B cell (primary cell): ENCODE data around the gene ANK3. TPM values are rescaled to one million over a fixed set of nuclear protein-coding genes. Genes with fewer than 3 reads are reported as not detected.

Experiments
- ATAC-seq: fragments of 200-7000 bp; cut with Tn5 transposase; one replicate; pipeline ENCODE4 v1.10.0; 2021; ENCODE audit warnings: low read depth, mild to moderate bottlenecking, moderate number of reproducible peaks, moderate library complexity
- CTCF ChIA-PET: fragments of 350-600 bp; sonication (Branson Sonifier 250); formaldehyde crosslinking; loops from one replicate; lab custom pipeline; 2021; ENCODE audit warnings: antibody characterized with exemption, inconsistent platforms; lab: Charles Lee
- POLR2A ChIA-PET: fragments of 350-600 bp; sonication (Branson Sonifier 250); formaldehyde crosslinking; loops from one replicate; lab custom pipeline; 2021; ENCODE audit warnings: antibody characterized with exemption; lab: Charles Lee
- DNase-seq: peaks from one replicate; pipeline ENCODE4 v3.0.0; 2013
- H2AFZ ChIP-seq: 2 replicates; pipeline ENCODE4 v1.6.1; 2012; ENCODE audit warnings: mild to moderate bottlenecking, low read depth, low read length; ENCODE audit not compliant: insufficient read depth, poor library complexity, severe bottlenecking
- H3K27ac ChIP-seq, 2 donors: 1 replicate in 1 of 2; 2 replicates in 1 of 2; pipeline ENCODE4 v1.5.1; 2012 to 2013; ENCODE audit warnings: low read length in 2 of 2, mild to moderate bottlenecking in 2 of 2, moderate library complexity in 1 of 2
- H3K27me3 ChIP-seq, 4 experiments: fragments of 200-600 bp in 1 of 4; sonication (generic) in 1 of 4; replicated peaks in 1 of 4; 1 replicate in 2 of 4; 2 replicates in 2 of 4; pipeline versions ENCODE4 v1.6.1 to v1.7.0; 2013 to 2016; ENCODE audit warnings: low read length in 3 of 4, mild to moderate bottlenecking in 2 of 4, mixed read lengths in 1 of 4, moderate library complexity in 1 of 4; ENCODE audit not compliant: insufficient read depth in 4 of 4, control insufficient read depth in 3 of 4; ENCODE audit errors: control extremely low read depth in 1 of 4
- H3K36me3 ChIP-seq, 2 experiments: replicated peaks in 1 of 2; 1 replicate in 1 of 2; 2 replicates in 1 of 2; pipeline versions ENCODE4 v1.6.1 to v1.7.1; 2013; ENCODE audit warnings: low read length in 1 of 2; ENCODE audit not compliant: insufficient read depth in 2 of 2, control insufficient read depth in 1 of 2; ENCODE audit errors: control extremely low read depth in 1 of 2, extremely low read depth in 1 of 2
- H3K4me1 ChIP-seq, 2 donors: fragments of 200-600 bp in 1 of 2; sonication (generic) in 1 of 2; 1 replicate in 1 of 2; 2 replicates in 1 of 2; pipeline versions ENCODE4 v1.5.1 to v1.6.1; 2013 to 2017; ENCODE audit warnings: low read length in 2 of 2; ENCODE audit not compliant: control insufficient read depth in 2 of 2, insufficient read depth in 2 of 2
- H3K4me2 ChIP-seq: replicated peaks from 2 replicates; pipeline ENCODE3; 2012; ENCODE audit warnings: mild to moderate bottlenecking, low read depth, low read length; ENCODE audit not compliant: poor library complexity, severe bottlenecking
- H3K4me3 ChIP-seq, 5 experiments: fragments of 200-600 bp in 1 of 5; sonication (generic) in 1 of 5; 1 replicate in 3 of 5; 2 replicates in 2 of 5; pipeline versions ENCODE4 v1.5.1 to v1.7.0; 2011 to 2016; ENCODE audit warnings: low read length in 4 of 5, mild to moderate bottlenecking in 4 of 5, low read depth in 2 of 5, control low read depth in 1 of 5, moderate library complexity in 1 of 5; ENCODE audit not compliant: insufficient read depth in 1 of 5; ENCODE audit errors: control extremely low read depth in 1 of 5, extremely low read depth in 1 of 5
- H3K79me2 ChIP-seq: fragments of 200-600 bp; sonication (generic); one replicate; pipeline ENCODE4 v1.6.0; 2016; ENCODE audit warnings: low read length; ENCODE audit not compliant: control insufficient read depth, insufficient read depth
- H3K9ac ChIP-seq: fragments of 200-600 bp; sonication (generic); 2 replicates; pipeline ENCODE4 v1.6.1; 2017; ENCODE audit warnings: mild to moderate bottlenecking, low read length, moderate library complexity
- H3K9me3 ChIP-seq, 3 donors: one replicate each; pipeline versions ENCODE4 v1.6.1 to v1.7.1; 2013; ENCODE audit warnings: low read length in 2 of 3; ENCODE audit not compliant: control insufficient read depth in 2 of 3, insufficient read depth in 1 of 3; ENCODE audit errors: control extremely low read depth in 1 of 3
- H4K20me1 ChIP-seq: 2 replicates; pipeline ENCODE4 v1.6.0; 2012; ENCODE audit warnings: mild to moderate bottlenecking, low read length; ENCODE audit not compliant: insufficient read depth, control insufficient read depth, poor library complexity, severe bottlenecking
- H3K27ac Mint-ChIP-seq: one replicate; pipeline ENCODE4 v1.8.0; 2021; ENCODE audit warnings: mixed read lengths
- H3K27me3 Mint-ChIP-seq: one replicate; pipeline ENCODE4 v1.8.0; 2021; ENCODE audit warnings: mixed read lengths
- H3K4me1 Mint-ChIP-seq: one replicate; pipeline ENCODE4 v1.8.0; 2021; ENCODE audit warnings: mixed read lengths
- H3K4me3 Mint-ChIP-seq: one replicate; pipeline ENCODE4 v1.8.0; 2021; ENCODE audit warnings: mixed read lengths
- H3K9me3 Mint-ChIP-seq: one replicate; pipeline ENCODE4 v1.8.0; 2022; ENCODE audit warnings: mixed read lengths; ENCODE audit not compliant: insufficient read depth
- CTCF ChIP-seq: fragments of 200-600 bp; IDR thresholded peaks from one replicate; pipeline ENCODE4 v1.8.0; 2022; ENCODE audit warnings: antibody characterized with exemption, mild to moderate bottlenecking
- EZH2 ChIP-seq: IDR thresholded peaks from 2 replicates; pipeline ENCODE4 v1.6.1; 2012; ENCODE audit warnings: borderline replicate concordance, low read depth, mild to moderate bottlenecking, moderate library complexity, low read length; ENCODE audit not compliant: insufficient read depth, poor library complexity, severe bottlenecking
- WGBS: methylation state at CpG from one replicate; pipeline ENCODE4 v1.1.5; 2013; ENCODE audit warnings: missing lambda C conversion rate; ENCODE audit not compliant: insufficient coverage; 5-methylcytosine and 5-hydroxymethylcytosine counted together
- intact Hi-C: fragments of 100-400 bp; cut with micrococcal nuclease; formaldehyde crosslinking; loops from one replicate; pipeline ENCODE4 v1.10.0; 2022
- polyA plus RNA-seq: library from polyadenylated mRNA; depleted of rRNA; stranded (reverse); fragments of >200 nt; gene quantifications from 2 replicates; pipeline ENCODE4 v1.2.3, GENCODE V29; 2012
- total RNA-seq, 2 donors: library from RNA; stranded (reverse); fragments of 120-200 nt in 1 of 2; gene quantifications; 1 replicate in 1 of 2; 2 replicates in 1 of 2; pipeline versions ENCODE4 v1.2.3 to v1.2.4, GENCODE V29; 2013 to 2022

Gene ANK3
- total and polyA plus RNA-seq, 2 donors (not counting 1 experiment from before 2014, with no cell fraction given), result 4.9 to 21.6 TPM

- H3K27ac ChIP-seq, result no peak overlapping the region
- CTCF ChIA-PET, result interaction anchor here (0.8 to 1.4 kb wide), 2 partner anchors 10 kb away, joined by 3 read pairs; no protein-coding TSS in a partner anchor
- Mint-ChIP-seq H3K27ac (no peak overlapping the region), H3K4me3 (no peak overlapping the region), H3K9me3 (no peaks in the 10 kb centered on the region), H3K4me1 (no peaks in the 10 kb centered on the region), H3K27me3 (no peaks in the 10 kb centered on the region)
- intact Hi-C loops, result loop anchor here (10.0 kb wide), 1 partner anchor 124 kb away; no protein-coding TSS in a partner anchor
- 100% methylated on average over 1 of the region's 6 CpGs for WGBS
- no peaks in the 10 kb centered on the region for H4K20me1 ChIP-seq
- no peaks in the 10 kb centered on the region for H3K36me3 ChIP-seq
- no peak overlapping the region for H3K4me2 ChIP-seq
- H3K9me3 ChIP-seq, result no peaks in the 10 kb centered on the region
- no peak for TF ChIP-seq CTCF
- no peak for DNase-seq
- H3K4me1 ChIP-seq, result peaks cover 4 to 6% of the 10 kb centered on the region in 2 donors
- H2AFZ ChIP-seq, result no peak overlapping the region
- no peak overlapping the region for H3K4me3 ChIP-seq
- H3K27me3 ChIP-seq, result no peaks in the 10 kb centered on the region
- POLR2A ChIA-PET, result no interaction called here
- no peaks in the 10 kb centered on the region for H3K79me2 ChIP-seq
- no peak overlapping the region for H3K9ac ChIP-seq
- no peak for ATAC-seq
Measured at GRCh38 chr10:60110739-60111138, 278.9 kb downstream of the ANK3 start.

- Mint-ChIP-seq H3K27ac (no peak overlapping the region), H3K4me1 (no peaks in the 10 kb centered on the region), H3K27me3 (no peaks in the 10 kb centered on the region), H3K4me3 (no peak overlapping the region), H3K9me3 (no peaks in the 10 kb centered on the region)
- no peaks in the 10 kb centered on the region for H3K79me2 ChIP-seq
- no peak overlapping the region for H3K27ac ChIP-seq
- H3K4me2 ChIP-seq, result no peak overlapping the region
- no peak for TF ChIP-seq EZH2
- no peak overlapping the region for H3K4me3 ChIP-seq
- no peak overlapping the region for H2AFZ ChIP-seq
- intact Hi-C loops, result loop anchor here (10.0 kb wide), 1 partner anchor 857 kb away; no protein-coding TSS in a partner anchor
- H3K36me3 ChIP-seq, result no peaks in the 10 kb centered on the region
- DNase-seq (no peak), ATAC-seq (no peak)
- H4K20me1 ChIP-seq, result no peaks in the 10 kb centered on the region
- H3K4me1 ChIP-seq, result no peaks in the 10 kb centered on the region
- CTCF ChIA-PET, result interaction anchor here (1.4 to 3.1 kb wide), 2 partner anchors 131 to 539 kb away, joined by 4 to 10 read pairs; no protein-coding TSS in a partner anchor
- WGBS, result 86% methylated on average over 1 of the region's 5 CpGs
- H3K27me3 ChIP-seq, result no peaks in the 10 kb centered on the region
- POLR2A ChIA-PET, result no interaction called here
- no peaks in the 10 kb centered on the region for H3K9me3 ChIP-seq
- H3K9ac ChIP-seq, result no peak overlapping the region
Measured at GRCh38 chr10:60107308-60107976, 282.2 kb downstream of the ANK3 start.
